ENCODE measurements around the gene DNAH9. TPM values are rescaled to one million over a fixed set of nuclear protein-coding genes. Genes with fewer than 3 reads are reported as not detected.

The DNAH9 gene
- polyA plus RNA-seq, 2 of the 4 experiments (the other 2 are of a cell fraction) = 0.03 to 0.04 TPM

DNA sequence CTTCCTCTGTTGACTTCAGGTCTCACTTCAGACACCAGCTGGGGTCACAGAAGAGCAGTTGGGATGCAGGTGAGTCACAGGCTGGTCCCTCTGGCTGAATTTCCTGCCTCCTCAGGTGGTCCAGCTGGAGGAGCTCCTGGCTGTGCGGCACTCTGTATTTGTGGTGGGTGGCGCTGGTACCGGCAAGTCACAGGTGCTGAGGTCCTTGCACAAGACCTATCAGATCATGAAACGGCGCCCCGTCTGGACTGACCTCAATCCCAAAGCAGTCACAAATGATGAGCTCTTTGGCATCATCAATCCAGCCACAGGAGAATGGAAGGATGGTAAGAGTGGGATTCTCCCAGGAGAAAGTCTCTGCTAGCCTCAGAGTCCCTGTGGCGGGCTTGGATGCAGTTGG lies 149.2 kb downstream of the DNAH9 start:
- DNase-seq (ENCODE audit: low read depth in 1 of 2, low spot score in 1 of 2) (no peak), FAIRE-seq (no peak), ATAC-seq (no peak)
- Histone ChIP-seq H3K9me3 (peaks cover 2% of the 10 kb centered on the region; the same call in 1 of the 3 replicates), H3K27ac (no peak overlapping the region), H3K4me2 (no peak overlapping the region), H3K4me3 (no peak overlapping the region), H3K4me1 (no peaks in the 10 kb centered on the region)
- TF ChIP-seq EP300 (IDR thresholded peaks at IDR 0.05) (no peak), NFE2L2 (conservative IDR thresholded peaks at IDR 0.05; ENCODE audit: low read length) (no peak), JUNB (IDR thresholded peaks at IDR 0.05) (no peak)
- ChIA-PET CTCF (interaction anchor here (0.8 to 1.0 kb wide), 2 partner anchors 103 to 188 kb away, joined by 3 read pairs; no protein-coding TSS in a partner anchor), POLR2A (no interaction called here)
- WGBS (ENCODE audit: missing lambda C conversion rate) = 34% methylated on average over 7 of the region's 7 CpGs

DNA sequence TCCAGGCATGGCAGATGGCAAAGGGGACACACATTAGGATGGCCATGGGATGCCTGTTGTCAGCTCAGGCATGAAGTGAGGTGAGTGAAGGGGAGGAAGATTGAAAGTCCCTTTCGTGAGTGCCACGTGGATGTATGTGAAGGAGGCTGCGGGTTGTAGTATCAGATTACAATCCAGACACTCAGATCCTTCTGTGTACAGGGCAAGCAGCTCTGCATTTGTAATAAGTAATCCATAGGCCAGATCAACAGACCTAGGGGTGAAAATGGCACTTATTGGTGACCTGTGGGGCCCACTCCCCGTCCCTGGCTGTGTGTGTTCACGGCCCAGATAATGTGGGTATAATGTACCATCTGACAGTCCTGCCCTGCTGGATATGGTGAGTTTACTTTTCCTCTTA lies 159.5 kb downstream of the DNAH9 start:
- Histone ChIP-seq H3K4me2 (no peak overlapping the region), H3K4me1 (no peaks in the 10 kb centered on the region), H3K9me3 (no peaks in the 10 kb centered on the region; the same call in 2 of the 3 replicates), H3K4me3 (no peak overlapping the region), H3K27ac (no peak overlapping the region)
- FAIRE-seq = no peak
- no peak for TF ChIP-seq REST (IDR thresholded peaks at IDR 0.05)
- TF ChIP-seq E2F6 (IDR thresholded peaks at IDR 0.05; ENCODE audit: borderline replicate concordance, low read depth) = no peak
- TF ChIP-seq ESRRA (IDR thresholded peaks at IDR 0.05; ENCODE audit: borderline replicate concordance, low read length) = no peak
- no peak for TF ChIP-seq JUN (IDR thresholded peaks at IDR 0.05)
- no peak for TF ChIP-seq ELK1 (IDR thresholded peaks at IDR 0.05; ENCODE audit: low read depth, low read length)
- no peak for TF ChIP-seq TP53 (CRISPR knock-in tag; IDR thresholded peaks at IDR 0.05)
- ChIA-PET CTCF (no interaction called here), POLR2A (no interaction called here)
- 14% methylated on average over 5 of the region's 5 CpGs for WGBS (ENCODE audit: missing lambda C conversion rate)
- DNase-seq (ENCODE audit: low read depth in 1 of 2, low spot score in 1 of 2) = no peak
- no peak for ATAC-seq

GRCh38 chr17:11768106-11768505 lies 169.8 kb downstream of the DNAH9 start:
- no peak overlapping the region for H3K27ac ChIP-seq
- TF ChIP-seq CTCF (IDR thresholded peaks at IDR 0.05) = no peak
- TF ChIP-seq E2F6 (IDR thresholded peaks at IDR 0.05; ENCODE audit: borderline replicate concordance, low read depth) = no peak
- TF ChIP-seq ZSCAN20 (CRISPR knock-in tag; IDR thresholded peaks at IDR 0.05) = no peak
- 37% methylated on average over 10 of the region's 11 CpGs for WGBS (ENCODE audit: missing lambda C conversion rate)
- no peak for FAIRE-seq
- DNase-seq (ENCODE audit: low read depth in 1 of 2, low spot score in 1 of 2) = no peak
- ChIA-PET CTCF (interaction anchor here (1.2 kb wide), 1 partner anchor 18 kb away, joined by 3 read pairs; no protein-coding TSS in a partner anchor), POLR2A (no interaction called here)
- ATAC-seq = no peak
- H3K4me1 ChIP-seq = no peaks in the 10 kb centered on the region
- no peaks in the 10 kb centered on the region for H3K9me3 ChIP-seq
- H3K4me3 ChIP-seq = no peak overlapping the region
- H3K4me2 ChIP-seq = no peak overlapping the region
